Neural progenitor cell (in vitro differentiated cells): ENCODE data around the gene MEF2B. TPM values are rescaled to one million over a fixed set of nuclear protein-coding genes. Genes with fewer than 3 reads are reported as not detected.
"Not testable (repeated sequence)": the region's sequence is repeated elsewhere in the genome, so short reads cannot be mapped to it uniquely, and the experiment has no call there.

ENCODE experiments used
- DNase-seq: peaks from one replicate; pipeline ENCODE4 v3.0.0-alpha.2; 2016; ENCODE audit warnings: low spot score
- H2AFZ ChIP-seq: fragments of 200-600 bp; sonication (generic); replicated peaks from 2 replicates; pipeline ENCODE4 v1.6.1; 2016; ENCODE audit warnings: antibody characterized with exemption
- H3F3A ChIP-seq: fragments of 200-600 bp; sonication (generic); 2 replicates; pipeline ENCODE4 v1.6.1; 2016; ENCODE audit warnings: antibody characterized with exemption, low read depth
- H3K27ac ChIP-seq: fragments of 200-600 bp; sonication (generic); 2 replicates; pipeline ENCODE4 v1.5.1; 2016; ENCODE audit warnings: mild to moderate bottlenecking
- H3K27me3 ChIP-seq: fragments of 200-600 bp; sonication (generic); 2 replicates; pipeline ENCODE4 v1.6.1; 2016; ENCODE audit warnings: mild to moderate bottlenecking, moderate library complexity
- H3K36me3 ChIP-seq: fragments of 200-600 bp; sonication (generic); 2 replicates; pipeline ENCODE4 v1.5.1; 2016
- H3K4me1 ChIP-seq: fragments of 200-600 bp; sonication (generic); 2 replicates; pipeline ENCODE4 v1.6.1; 2016; ENCODE audit warnings: mixed run types
- H3K4me2 ChIP-seq: fragments of 200-600 bp; sonication (generic); 2 replicates; pipeline ENCODE4 v1.6.1; 2016
- H3K4me3 ChIP-seq: fragments of 200-600 bp; sonication (generic); 2 replicates; pipeline ENCODE4 v1.5.1; 2016
- H3K79me2 ChIP-seq: fragments of 200-600 bp; sonication (generic); 2 replicates; pipeline ENCODE4 v1.6.1; 2016; ENCODE audit warnings: low read depth
- H3K9ac ChIP-seq: fragments of 200-600 bp; sonication (generic); 2 replicates; pipeline ENCODE4 v1.6.1; 2016
- H3K9me3 ChIP-seq: fragments of 200-600 bp; sonication (generic); 2 replicates; pipeline ENCODE4 v1.5.1; 2016; ENCODE audit warnings: low read depth
- H4K20me1 ChIP-seq: fragments of 200-600 bp; sonication (generic); 2 replicates; pipeline ENCODE4 v1.6.1; 2016; ENCODE audit warnings: low read depth
- H3K27ac Mint-ChIP-seq: 3 replicates; pipeline ENCODE4 v1.8.0; 2021; ENCODE audit warnings: mixed read lengths
- H3K27me3 Mint-ChIP-seq: 2 replicates; pipeline ENCODE4 v1.8.0; 2022; ENCODE audit warnings: low read depth, mild to moderate bottlenecking, inconsistent platforms, moderate library complexity, mixed read lengths; ENCODE audit not compliant: insufficient read depth
- H3K36me3 Mint-ChIP-seq: 3 replicates; pipeline ENCODE4 v1.8.0; 2021; ENCODE audit warnings: mixed read lengths
- H3K4me1 Mint-ChIP-seq: 3 replicates; pipeline ENCODE4 v1.8.0; 2021; ENCODE audit warnings: mixed read lengths
- H3K4me3 Mint-ChIP-seq: 3 replicates; pipeline ENCODE4 v1.8.0; 2021; ENCODE audit warnings: mild to moderate bottlenecking, moderate library complexity, mixed read lengths
- H3K9me3 Mint-ChIP-seq: 3 replicates; pipeline ENCODE4 v1.8.0; 2020; ENCODE audit warnings: mixed read lengths
- EZH2 ChIP-seq: fragments of 200-600 bp; sonication (generic); IDR thresholded peaks from 2 replicates; pipeline ENCODE4 v1.6.1; 2017; ENCODE audit warnings: antibody characterized with exemption, mild to moderate bottlenecking, moderate library complexity
- EZH2phosphoT487 ChIP-seq: fragments of 200-600 bp; sonication (generic); IDR thresholded peaks from 2 replicates; pipeline ENCODE4 v1.6.1; 2017; ENCODE audit warnings: antibody characterized with exemption
- total RNA-seq: library from RNA; depleted of rRNA; stranded (reverse); fragments of >200 nt; gene quantifications from 2 replicates; pipeline ENCODE4 v1.2.3, GENCODE V29; 2015; ENCODE audit warnings: low replicate concordance
- TF ChIP-seq, protein P1 (sequence below): fragments of 200-600 bp; sonication (generic); IDR thresholded peaks from 2 replicates; pipeline ENCODE4 v1.5.1; 2017; ENCODE audit warnings: antibody characterized with exemption, mild to moderate bottlenecking

The MEF2B gene
- total RNA-seq, 1 donor from 2014 or later: not detected

DNA sequence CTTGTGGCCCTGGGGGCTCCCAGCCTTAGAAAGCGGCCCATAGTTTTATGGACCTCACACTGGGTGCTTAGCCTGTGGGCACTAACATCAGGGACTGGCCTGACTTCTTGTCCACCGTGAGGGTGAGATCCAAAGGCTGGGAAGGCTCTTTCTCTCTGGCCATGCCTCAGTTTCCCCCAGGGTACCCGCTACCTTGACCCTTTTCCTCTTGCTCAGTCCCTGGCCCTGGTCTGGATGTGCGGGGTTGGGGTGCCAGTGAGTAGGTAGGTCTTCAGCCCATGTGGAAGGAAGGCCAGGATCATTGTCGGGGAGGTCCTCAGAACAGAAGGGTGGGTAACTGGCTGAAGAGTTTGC, 30.2 kb downstream of the MEF2B start:
- H3K27me3 ChIP-seq: peaks cover 26% of the 10 kb centered on the region
- peaks cover 6% of the 10 kb centered on the region for H3F3A ChIP-seq
- Mint-ChIP-seq H3K36me3 (peaks cover 3% of the 10 kb centered on the region), H3K9me3 (no peaks in the 10 kb centered on the region), H3K4me1 (peaks cover 15% of the 10 kb centered on the region), H3K4me3 (peak overlapping the region; percentile 99), H3K27ac (no peak overlapping the region), H3K27me3 (peaks cover 3% of the 10 kb centered on the region)
- H3K4me3 ChIP-seq: no peak overlapping the region
- TF ChIP-seq EZH2phosphoT487 (no peak), EZH2 (no peak)
- TF ChIP-seq, protein P1, sequence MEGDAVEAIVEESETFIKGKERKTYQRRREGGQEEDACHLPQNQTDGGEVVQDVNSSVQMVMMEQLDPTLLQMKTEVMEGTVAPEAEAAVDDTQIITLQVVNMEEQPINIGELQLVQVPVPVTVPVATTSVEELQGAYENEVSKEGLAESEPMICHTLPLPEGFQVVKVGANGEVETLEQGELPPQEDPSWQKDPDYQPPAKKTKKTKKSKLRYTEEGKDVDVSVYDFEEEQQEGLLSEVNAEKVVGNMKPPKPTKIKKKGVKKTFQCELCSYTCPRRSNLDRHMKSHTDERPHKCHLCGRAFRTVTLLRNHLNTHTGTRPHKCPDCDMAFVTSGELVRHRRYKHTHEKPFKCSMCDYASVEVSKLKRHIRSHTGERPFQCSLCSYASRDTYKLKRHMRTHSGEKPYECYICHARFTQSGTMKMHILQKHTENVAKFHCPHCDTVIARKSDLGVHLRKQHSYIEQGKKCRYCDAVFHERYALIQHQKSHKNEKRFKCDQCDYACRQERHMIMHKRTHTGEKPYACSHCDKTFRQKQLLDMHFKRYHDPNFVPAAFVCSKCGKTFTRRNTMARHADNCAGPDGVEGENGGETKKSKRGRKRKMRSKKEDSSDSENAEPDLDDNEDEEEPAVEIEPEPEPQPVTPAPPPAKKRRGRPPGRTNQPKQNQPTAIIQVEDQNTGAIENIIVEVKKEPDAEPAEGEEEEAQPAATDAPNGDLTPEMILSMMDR: no peak
- H3K79me2 ChIP-seq: peaks cover 6% of the 10 kb centered on the region
- H3K9ac ChIP-seq: no peak overlapping the region
- H4K20me1 ChIP-seq: peaks cover 4% of the 10 kb centered on the region
- no peak overlapping the region for H3K27ac ChIP-seq
- H3K4me2 ChIP-seq: no peak overlapping the region
- H3K4me1 ChIP-seq: peaks cover 6% of the 10 kb centered on the region
- H3K36me3 ChIP-seq: no peaks in the 10 kb centered on the region
- H2AFZ ChIP-seq: no peak overlapping the region
- H3K9me3 ChIP-seq: no peaks in the 10 kb centered on the region
- DNase-seq: no peak

DNA sequence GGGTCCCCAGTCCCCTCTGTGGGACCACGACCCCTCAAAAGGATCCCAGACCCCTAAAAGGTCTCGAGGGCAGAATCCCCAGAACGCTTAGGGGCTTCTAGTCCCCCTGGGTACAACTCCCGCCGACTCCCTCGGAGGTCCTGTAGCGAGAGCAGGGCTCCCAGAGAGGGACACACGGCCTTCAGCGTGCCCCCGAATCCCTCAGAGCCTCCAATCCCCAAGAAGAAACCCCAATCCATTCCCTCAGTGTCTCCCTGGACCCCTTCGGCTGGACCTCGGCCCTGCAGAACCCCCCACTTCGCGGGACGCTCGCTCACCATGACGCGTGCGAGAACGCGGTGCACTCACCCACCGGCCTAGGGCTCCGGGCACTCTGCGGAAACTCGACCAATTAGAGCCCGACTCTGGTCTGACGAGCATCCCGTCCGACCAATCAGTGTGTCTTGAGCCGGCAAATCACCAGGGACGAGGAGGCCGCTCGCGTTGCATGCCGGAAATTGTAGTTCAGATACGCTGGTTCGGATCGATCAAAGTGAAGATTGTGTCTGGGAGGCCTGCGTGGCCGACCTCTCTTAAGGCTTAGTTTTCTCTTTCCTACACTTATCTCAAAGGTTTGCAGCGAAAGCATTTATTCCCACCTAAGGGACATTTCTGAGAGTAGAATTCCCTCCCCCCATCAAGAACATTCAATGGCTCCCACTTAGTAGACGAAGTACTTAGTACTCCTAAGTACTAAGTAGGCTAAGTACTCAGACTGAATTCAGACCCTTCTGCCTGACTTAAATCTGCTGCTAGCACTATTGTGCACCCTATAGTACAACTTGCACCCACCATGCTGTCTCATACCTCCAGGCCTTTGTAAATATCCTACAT, 31.7 kb downstream of the MEF2B start, which contains the start of gene TMEM161A:
Gene TMEM161A, minus strand, starts transcription at position 370 of the 873 bp plus-strand sequence. Its CDS starts 50 bp downstream, at position 320.
- DNase-seq: peak; percentile 98
- Histone ChIP-seq H3K4me1 (peaks cover 6% of the 10 kb centered on the region), H2AFZ (peak within 1 kb of the TSS; percentile 83)

DNA sequence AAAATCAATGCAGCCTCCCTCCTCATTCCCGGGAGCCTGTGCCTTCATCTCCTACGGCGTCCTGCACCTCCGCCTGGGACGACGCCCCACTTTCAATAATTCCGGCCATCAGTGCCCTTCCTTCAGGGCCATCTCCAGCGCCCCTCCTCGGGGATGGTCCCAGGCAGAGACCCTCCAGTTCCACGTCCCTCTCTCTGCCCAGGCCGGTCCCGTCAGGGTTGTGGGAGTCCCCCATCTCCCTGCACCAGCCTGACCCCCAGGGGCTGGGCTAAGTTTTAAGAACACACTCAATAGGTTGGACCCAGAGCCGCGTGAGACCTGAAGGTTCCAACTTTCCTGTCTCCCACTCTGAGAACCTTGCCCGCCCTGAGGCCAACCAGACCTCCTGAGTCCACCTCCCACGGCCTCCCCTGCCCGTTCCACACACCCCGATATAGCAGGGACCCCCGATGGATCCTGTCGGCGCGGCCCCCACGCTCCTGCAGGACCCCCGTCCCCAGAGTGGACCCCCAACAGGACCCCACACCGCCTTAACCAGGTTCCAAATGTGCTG, 32.4 kb downstream of the MEF2B start:
- peak overlapping the region; percentile 83 for H2AFZ ChIP-seq
- Mint-ChIP-seq H3K27ac (no peak overlapping the region), H3K4me1 (peaks cover 15% of the 10 kb centered on the region), H3K4me3 (peak overlapping the region; percentile 99), H3K36me3 (peaks cover 3% of the 10 kb centered on the region), H3K9me3 (no peaks in the 10 kb centered on the region), H3K27me3 (peaks cover 6% of the 10 kb centered on the region)
- peaks cover 6% of the 10 kb centered on the region for H3K79me2 ChIP-seq
- peak overlapping the region; percentile 39 for H3K9ac ChIP-seq
- peak overlapping the region; percentile 94 for H3K4me2 ChIP-seq
- H3F3A ChIP-seq: peaks cover 6% of the 10 kb centered on the region
- H3K4me1 ChIP-seq: peaks cover 6% of the 10 kb centered on the region
- peak; percentile 20 for DNase-seq
- no peaks in the 10 kb centered on the region for H3K36me3 ChIP-seq
- H3K27me3 ChIP-seq: peaks cover 26% of the 10 kb centered on the region
- H3K27ac ChIP-seq: no peak overlapping the region
- TF ChIP-seq EZH2phosphoT487: no peak
- TF ChIP-seq, protein P1: no peak
- TF ChIP-seq EZH2: no peak
- H3K9me3 ChIP-seq: no peaks in the 10 kb centered on the region
- peak overlapping the region; percentile 62 for H3K4me3 ChIP-seq
- peaks cover 4% of the 10 kb centered on the region for H4K20me1 ChIP-seq

More for the DNA sequence above, 31.7 kb downstream of the MEF2B start, which contains the start of gene TMEM161A:
- peaks cover 6% of the 10 kb centered on the region for H3K27me3 Mint-ChIP-seq
- H3K4me2 ChIP-seq: peak within 1 kb of the TSS; percentile 94
- H3K36me3 Mint-ChIP-seq: peaks cover 3% of the 10 kb centered on the region
- H3K27ac ChIP-seq: no peak within 1 kb of the TSS
- no peaks in the 10 kb centered on the region for H3K36me3 ChIP-seq
- peak within 1 kb of the TSS; percentile 99 for H3K4me3 Mint-ChIP-seq
- peaks cover 26% of the 10 kb centered on the region for H3K27me3 ChIP-seq
- H3K9me3 ChIP-seq: no peaks in the 10 kb centered on the region
- peak within 1 kb of the TSS; percentile 62 for H3K4me3 ChIP-seq
- peaks cover 4% of the 10 kb centered on the region for H4K20me1 ChIP-seq
- no peaks in the 10 kb centered on the region for H3K9me3 Mint-ChIP-seq
- H3F3A ChIP-seq: peaks cover 6% of the 10 kb centered on the region
- H3K79me2 ChIP-seq: peaks cover 6% of the 10 kb centered on the region
- peak within 1 kb of the TSS; percentile 97 for H3K27ac Mint-ChIP-seq
- TF ChIP-seq EZH2phosphoT487: no peak
- TF ChIP-seq, protein P1: no peak
- TF ChIP-seq EZH2: no peak
- peaks cover 15% of the 10 kb centered on the region for H3K4me1 Mint-ChIP-seq
- peak within 1 kb of the TSS; percentile 39 for H3K9ac ChIP-seq

DNA sequence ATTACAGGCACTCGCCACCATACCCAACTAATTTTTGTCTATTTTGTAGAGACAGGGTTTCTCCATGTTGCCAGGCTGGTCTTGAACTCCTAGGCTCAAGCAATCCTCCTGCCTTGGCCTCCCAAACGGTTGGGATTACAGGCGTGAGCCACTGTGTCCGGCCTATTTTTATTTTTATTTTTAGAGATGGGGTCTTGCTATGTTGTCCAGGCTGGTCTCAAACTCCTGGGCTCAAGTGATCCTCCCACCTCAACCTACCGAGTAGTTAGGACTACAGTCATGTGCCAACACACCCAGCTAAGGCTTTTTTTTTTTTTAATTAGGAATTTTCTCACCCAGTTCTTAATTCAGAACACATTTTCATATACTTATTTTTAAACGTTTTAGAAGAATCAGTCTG, 34.4 kb downstream of the MEF2B start:
- H3F3A ChIP-seq, H3K9me3 Mint-ChIP-seq, H3K9me3 ChIP-seq, H2AFZ ChIP-seq, H3K27me3 Mint-ChIP-seq, H3K4me2 ChIP-seq, H3K27ac Mint-ChIP-seq, H3K4me3 Mint-ChIP-seq, H3K9ac ChIP-seq, DNase-seq, H3K27ac ChIP-seq, H3K36me3 ChIP-seq, H4K20me1 ChIP-seq, H3K4me1 ChIP-seq, H3K36me3 Mint-ChIP-seq, H3K79me2 ChIP-seq, H3K4me3 ChIP-seq: not testable (repeated sequence)
- peaks cover 15% of the 10 kb centered on the region for H3K4me1 Mint-ChIP-seq
- H3K27me3 ChIP-seq: peaks cover 15% of the 10 kb centered on the region
